ENCODE measurements around the gene SETBP1. TPM values are rescaled to one million over a fixed set of nuclear protein-coding genes. Genes with fewer than 3 reads are reported as not detected.

SETBP1 gene
- total and polyA plus RNA-seq, 2 of the 8 experiments (the other 6 are each of a cell fraction or from before 2014, with no cell fraction given) = 2.0 to 6.5 TPM

GRCh38 chr18:44819944-44820510, 139.3 kb downstream of the SETBP1 start (continued):
- no peak for TF ChIP-seq PHF8 (conservative IDR thresholded peaks at IDR 0.05; ENCODE audit: low read depth, low read length)
- no peak for TF ChIP-seq POU5F1 (IDR thresholded peaks at IDR 0.05; ENCODE audit: low read depth, low read length)
- TF ChIP-seq ZNF274 (IDR thresholded peaks at IDR 0.05; ENCODE audit: borderline replicate concordance, extremely low read depth, low read length) = no peak
- no peak for TF ChIP-seq BACH1 (IDR thresholded peaks at IDR 0.05; ENCODE audit: low read length)
- TF ChIP-seq, protein P1, sequence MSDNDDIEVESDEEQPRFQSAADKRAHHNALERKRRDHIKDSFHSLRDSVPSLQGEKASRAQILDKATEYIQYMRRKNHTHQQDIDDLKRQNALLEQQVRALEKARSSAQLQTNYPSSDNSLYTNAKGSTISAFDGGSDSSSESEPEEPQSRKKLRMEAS (IDR thresholded peaks at IDR 0.05) = peak; percentile 96
- TF ChIP-seq SAP30 (IDR thresholded peaks at IDR 0.05; ENCODE audit: insufficient read depth, insufficient replicate concordance, low read length) = no peak
- TF ChIP-seq CHD2 (IDR thresholded peaks at IDR 0.05; ENCODE audit: low read length) = no peak
- no peak for TF ChIP-seq SIX5 (IDR thresholded peaks at IDR 0.05; ENCODE audit: low read depth, low read length)

All from H1 (cell line).